Stimulated activated CD4-positive, alpha-beta T cell treated with anti-CD3 and anti-CD28 coated beads, Interleukin-2, amount 100 ng/mL, for 4 hours (primary cell): ENCODE results near the gene NRK.
"Not testable (repeated sequence)": the region's sequence is repeated elsewhere in the genome, so short reads cannot be mapped to it uniquely, and the experiment has no call there.

ENCODE experiments used
- DNase-seq: peaks from one replicate; pipeline ENCODE4 v3.0.0-alpha.2; 2020; ENCODE audit warnings: low read depth

NRK gene

GRCh38 chrX:105822138-105823091 is at the start of gene NRK:
Gene NRK (plus strand): TSS chrX:105822539. CDS start chrX:105822846, 307 bp downstream.
- DNase-seq: no peak

DNA sequence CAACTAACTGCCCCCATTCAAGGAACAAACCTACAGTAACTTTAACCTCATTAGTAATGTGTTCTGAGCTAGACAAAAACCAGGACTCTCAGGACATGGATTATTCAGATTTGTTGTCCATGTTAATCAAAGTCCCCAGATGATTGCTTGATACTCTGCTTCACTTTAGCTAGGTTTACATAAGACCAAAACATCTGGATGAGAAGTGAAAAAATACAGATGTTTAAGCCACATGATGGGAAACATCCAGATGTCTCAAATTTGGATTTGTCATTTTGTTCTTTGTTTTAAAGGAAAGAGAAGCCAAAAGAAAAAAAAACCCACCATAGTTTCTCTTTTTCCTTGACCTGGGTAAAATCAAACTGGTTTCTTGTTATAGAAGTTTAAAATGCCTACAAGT is 48.5 kb upstream of the NRK start:
- DNase-seq: no peak

GRCh38 chrX:105775679-105776078 is 46.7 kb upstream of the NRK start:
- DNase-seq: no peak

DNA sequence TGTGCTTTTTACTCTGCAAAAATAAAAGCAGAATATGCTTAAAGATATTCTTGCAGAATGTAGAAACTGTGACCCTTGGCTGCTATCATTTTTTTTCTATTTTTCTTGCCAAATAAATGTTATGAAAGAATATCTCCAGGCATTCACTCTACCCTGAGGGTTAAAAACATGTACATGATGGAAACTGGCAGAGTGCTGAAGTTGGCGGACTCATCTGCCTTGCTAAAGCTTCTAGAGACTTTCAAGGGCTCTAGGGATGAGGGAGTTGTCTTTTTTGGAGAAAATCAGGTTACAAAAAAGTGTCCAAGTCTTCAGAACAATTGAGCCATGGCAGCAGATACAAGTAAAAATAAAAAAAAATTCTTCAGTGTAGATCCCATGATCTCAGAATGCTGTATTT is 40.5 kb upstream of the NRK start:
- no peak for DNase-seq

DNA sequence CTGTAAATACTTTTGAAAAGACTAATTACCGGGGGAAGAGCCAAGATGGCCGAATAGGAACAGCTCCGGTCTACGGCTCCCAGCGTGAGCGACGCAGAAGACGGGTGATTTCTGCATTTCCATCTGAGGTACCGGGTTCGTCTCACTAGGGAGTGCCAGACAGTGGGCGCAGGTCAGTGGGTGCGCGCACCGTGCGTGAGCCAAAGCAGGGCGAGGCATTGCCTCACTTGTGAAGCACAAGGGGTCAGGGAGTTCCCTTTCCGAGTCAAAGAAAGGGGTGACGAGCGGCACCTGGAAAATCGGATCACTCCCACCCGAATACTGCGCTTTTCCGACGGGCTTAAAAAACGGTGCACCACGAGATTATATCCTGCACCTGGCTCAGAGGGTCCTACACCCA is 25.5 kb upstream of the NRK start:
- not testable (repeated sequence) for DNase-seq

DNA sequence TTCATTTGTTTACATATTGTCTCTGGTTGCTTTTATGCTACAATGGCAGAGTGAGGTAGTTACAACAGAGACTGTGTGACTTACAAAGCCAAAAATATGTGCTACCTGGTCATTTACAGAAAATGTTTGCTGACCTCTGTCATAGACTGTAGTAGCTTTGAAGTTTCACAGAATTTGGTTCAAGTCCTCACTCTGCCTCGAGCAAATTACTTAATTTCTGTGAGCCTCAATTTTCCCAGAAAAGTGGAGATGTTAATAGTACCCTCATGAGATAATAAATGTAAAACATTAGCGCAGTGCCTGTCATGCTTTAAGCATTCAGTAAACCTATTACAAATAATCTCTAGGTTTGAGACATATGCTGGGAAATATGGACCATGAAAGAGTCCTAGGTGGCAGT is 18.4 kb upstream of the NRK start:
- DNase-seq: no peak

GRCh38 chrX:105805655-105806054 is 16.7 kb upstream of the NRK start:
- not testable (repeated sequence) for DNase-seq

DNA sequence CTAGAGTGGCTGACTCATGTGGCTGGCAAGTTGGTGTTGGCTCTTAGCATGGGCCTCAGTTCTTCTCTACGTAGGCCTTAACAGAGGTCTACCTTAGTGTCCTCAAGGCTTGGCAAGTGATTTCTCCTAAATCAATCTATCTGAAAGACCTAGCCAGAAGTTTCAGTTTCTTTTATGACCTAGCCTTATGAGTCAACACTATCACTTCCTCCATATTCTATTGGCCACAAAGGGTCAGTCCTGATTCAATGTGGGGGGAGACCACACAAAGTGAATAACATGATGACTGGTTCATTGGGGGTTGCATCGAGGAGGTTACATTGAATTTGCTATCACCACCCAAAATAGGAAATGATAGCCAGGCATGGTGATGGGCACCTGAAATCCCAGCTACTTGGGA is 5.8 kb upstream of the NRK start:
- no peak for DNase-seq

DNA sequence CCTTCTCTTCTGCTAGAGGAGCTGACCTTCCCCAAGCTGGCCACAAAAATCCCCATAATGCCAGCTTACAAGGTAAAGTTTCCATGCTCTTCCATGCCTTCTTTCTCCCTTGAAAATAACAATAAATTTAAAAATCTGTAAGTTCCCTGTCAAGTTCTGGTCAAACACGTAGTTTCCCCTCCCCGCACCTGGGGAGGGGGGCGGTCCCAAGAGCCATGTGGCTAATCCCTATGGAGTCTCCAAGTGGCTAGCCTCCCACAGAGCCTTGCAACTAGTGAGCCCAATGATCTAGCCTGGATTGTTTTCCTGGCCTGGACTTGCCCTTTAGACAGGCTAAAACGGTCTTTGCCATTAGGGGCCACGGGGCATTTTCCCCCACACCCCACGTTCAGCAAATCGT is 2.1 kb upstream of the NRK start:
- no peak for DNase-seq

- no peak for DNase-seq
Observed at GRCh38 chrX:105821471-105822121, 743 bp upstream of the NRK start.

DNA sequence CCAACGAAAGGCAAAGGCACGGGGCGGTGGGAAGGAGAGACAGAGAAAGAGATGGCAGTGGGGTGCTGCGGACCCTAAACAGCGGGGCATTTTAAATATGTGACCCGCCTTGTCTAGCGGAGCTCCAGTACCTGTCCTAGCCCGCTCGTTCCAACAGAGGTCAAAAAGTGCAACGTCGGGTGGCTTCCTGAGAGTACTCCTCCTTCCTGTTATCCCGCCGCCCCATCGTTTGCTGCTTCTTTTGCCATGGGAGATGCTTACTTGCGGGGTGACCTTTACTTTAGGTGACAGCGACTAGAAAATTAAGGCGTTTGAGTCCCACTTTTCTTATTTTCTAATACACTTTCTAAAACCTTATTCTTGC is 735 bp downstream of the NRK start:
- DNase-seq: no peak

GRCh38 chrX:105829011-105829410 is 6.7 kb downstream of the NRK start:
- no peak for DNase-seq

DNA sequence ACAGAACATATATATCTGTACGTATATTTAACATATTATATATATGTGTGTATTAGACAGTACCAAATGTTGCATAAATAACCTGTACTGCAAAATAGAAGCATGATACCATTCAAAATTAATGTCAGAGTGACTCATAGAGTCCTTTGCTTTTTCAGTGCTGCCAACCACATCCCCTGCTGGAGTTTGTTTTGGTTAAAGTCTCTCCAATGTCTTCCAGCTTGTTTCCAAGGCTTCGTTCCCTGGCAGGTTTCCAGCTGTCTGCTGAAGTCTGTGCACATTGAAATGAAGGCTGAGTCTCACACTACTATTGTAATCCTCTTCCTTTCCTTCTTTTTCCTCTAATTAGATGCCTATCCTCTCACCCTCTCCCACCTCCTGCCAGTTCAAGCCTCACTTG is 14.9 kb downstream of the NRK start:
- DNase-seq: no peak

- no peak for DNase-seq
Observed at GRCh38 chrX:105845631-105846030, 23.3 kb downstream of the NRK start.

- not testable (repeated sequence) for DNase-seq
Observed at GRCh38 chrX:105850100-105850499, 27.8 kb downstream of the NRK start.

GRCh38 chrX:105865709-105866108 is 43.4 kb downstream of the NRK start:
- no peak for DNase-seq

GRCh38 chrX:105869701-105870100 is 47.4 kb downstream of the NRK start:
- DNase-seq: no peak

GRCh38 chrX:105870445-105870844 is 48.1 kb downstream of the NRK start:
- no peak for DNase-seq

GRCh38 chrX:105872941-105873340 is 50.6 kb downstream of the NRK start:
- DNase-seq: no peak

DNA sequence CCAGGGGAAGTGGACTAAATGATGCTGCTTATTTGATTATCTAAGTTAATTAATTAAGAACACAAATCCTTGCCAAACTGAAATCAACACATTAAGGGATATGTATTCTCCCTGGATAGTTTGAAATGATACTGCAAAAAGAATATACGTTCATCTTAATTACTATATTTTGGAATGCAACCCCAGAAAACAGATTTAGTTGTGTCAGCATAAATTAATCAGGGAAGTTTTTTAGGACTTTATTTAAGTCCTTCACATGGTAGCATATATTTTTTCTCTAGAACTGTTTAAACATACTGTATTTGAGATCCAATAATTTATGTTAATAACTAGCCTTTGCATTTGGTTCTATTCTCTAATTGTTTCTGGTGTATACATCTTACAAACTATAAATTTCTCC is 52.5 kb downstream of the NRK start:
- DNase-seq: no peak

DNA sequence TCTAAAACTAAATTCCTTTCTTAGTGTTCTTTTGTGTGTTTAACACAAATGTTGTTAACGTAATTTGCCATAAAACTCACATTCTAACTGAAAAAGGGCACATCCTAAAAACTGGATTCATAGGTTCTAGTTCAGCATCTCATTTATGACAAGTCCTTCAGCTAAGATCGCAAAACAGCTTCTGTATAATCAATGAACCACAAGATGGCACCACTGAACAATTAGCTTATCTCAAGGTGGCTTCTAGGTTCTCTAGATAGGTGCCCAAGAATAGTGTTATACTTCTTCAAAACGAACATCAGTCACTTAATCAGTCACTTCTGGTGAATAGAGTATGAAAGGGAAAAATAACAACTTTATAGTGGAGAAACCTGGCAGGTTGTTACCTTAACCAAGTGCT is 54.3 kb downstream of the NRK start:
- no peak for DNase-seq

DNA sequence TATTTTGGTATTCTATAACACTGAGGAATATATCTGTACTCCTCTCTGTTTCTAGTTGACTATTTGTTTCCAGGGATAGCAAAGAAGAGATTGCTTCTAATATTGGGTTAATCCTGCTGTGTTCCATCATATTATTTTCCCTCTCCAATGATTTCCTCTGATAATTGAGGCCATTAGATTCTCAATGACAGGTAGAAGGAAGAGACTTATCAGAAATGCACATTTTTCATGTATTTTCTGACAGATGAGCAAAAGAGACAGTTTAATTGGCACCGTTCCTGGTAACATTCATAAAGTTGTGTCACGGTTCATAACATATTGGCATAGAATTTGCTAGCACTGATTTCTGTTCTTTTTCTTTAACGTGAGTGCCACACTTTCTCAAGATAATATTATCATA is 58.2 kb downstream of the NRK start:
- no peak for DNase-seq

DNA sequence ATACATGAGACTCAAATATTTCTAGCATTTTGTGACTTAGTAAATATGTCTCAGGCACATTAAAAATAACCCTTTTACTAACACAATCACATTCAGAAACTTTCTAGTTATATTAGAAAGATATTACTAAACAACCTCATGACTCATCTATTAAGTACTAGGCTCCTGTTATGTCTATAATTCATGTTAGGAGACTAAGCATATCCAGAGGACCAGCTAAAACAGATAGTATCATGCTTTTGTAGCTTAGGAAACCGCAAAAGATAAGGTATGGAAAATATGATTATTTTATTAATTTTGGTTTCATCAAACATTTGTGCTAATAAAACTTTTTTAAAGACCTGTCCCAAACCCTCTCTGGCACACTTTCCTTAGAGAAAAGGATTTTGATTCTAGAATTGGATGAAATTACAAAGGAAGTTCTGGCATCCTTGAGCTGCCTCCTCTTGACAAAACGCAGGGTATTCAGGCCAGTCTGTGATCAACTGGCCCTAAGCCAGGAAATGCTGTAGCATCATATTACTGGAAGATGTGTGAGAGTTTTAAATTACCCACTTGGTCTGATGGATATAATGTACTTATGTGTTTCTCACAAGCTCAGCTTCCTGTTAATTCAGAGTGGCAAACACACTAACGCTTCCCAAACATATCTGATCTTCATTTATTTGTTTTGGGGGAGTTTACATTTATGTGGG is 60.4 kb downstream of the NRK start:
- DNase-seq: no peak
